ENCODE results near the gene ZNF408. TPM values are rescaled to one million over a fixed set of nuclear protein-coding genes. Genes with fewer than 3 reads are reported as not detected.

ZNF408 gene
- total RNA-seq: 1 to 10 TPM; 7.3 to 7.6 TPM

- peak; percentile 100 for DNase-seq
- intact Hi-C loops (cut with micrococcal nuclease): loop anchor here (1.0 to 2.0 kb wide), 10 partner anchors 29 to 1148 kb away; partner anchors contain the start of genes ARFGAP2, ATG13, CKAP5 and CSTPP1
- CTCF ChIA-PET: interaction anchor here (0.8 to 2.3 kb wide), 3 partner anchors 27 to 453 kb away, joined by 3 to 7 read pairs (median 5); no protein-coding TSS in a partner anchor
- Mint-ChIP-seq H3K27me3 (ENCODE audit: low read depth) (no peaks in the 10 kb centered on the region), H3K27ac (peak within 1 kb of the TSS; percentile 97), H3K36me3 (ENCODE audit: low read depth) (peaks cover 13% of the 10 kb centered on the region), H3K4me3 (peak within 1 kb of the TSS; percentile 97), H3K9me3 (no peaks in the 10 kb centered on the region), H3K4me1 (ENCODE audit: low read depth) (peaks cover 45% of the 10 kb centered on the region)
Measured at GRCh38 chr11:46700241-46701077, at the start of gene ZNF408, which contains the start of gene ARHGAP1. ZNF408 (plus strand) TSS chr11:46701031; CDS start chr11:46701048, 17 bp downstream. ARHGAP1 (minus strand) TSS chr11:46700619; CDS start chr11:46696107, 4,512 bp downstream.

DNA sequence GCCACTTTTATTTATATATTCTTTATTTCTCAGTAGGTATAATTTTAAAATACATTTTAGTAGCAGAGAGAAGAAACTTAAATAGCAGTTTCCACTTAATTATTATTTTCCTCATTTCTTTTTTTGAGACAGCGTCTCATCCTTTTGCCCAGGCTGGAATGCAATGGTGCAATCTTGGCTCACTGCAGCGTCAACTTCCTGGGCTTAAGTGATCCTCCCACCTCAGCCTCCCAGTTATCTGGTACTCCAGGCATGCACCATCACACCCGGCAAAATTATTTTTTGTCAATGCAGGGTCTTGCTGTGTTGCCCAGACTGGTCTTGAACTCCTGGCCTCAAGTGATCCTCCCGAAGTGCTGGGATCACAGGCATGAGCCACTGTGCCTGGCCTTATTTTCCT, 45.2 kb upstream of the ZNF408 start:
- Mint-ChIP-seq H3K4me3 (no peak overlapping the region), H3K36me3 (ENCODE audit: low read depth) (peaks cover 17% of the 10 kb centered on the region), H3K9me3 (no peaks in the 10 kb centered on the region), H3K27ac (no peak overlapping the region), H3K4me1 (ENCODE audit: low read depth) (no peaks in the 10 kb centered on the region), H3K27me3 (ENCODE audit: low read depth) (no peaks in the 10 kb centered on the region)
- intact Hi-C loops (cut with micrococcal nuclease): no loop called here
- CTCF ChIA-PET: no interaction called here
- no peak for DNase-seq

DNA sequence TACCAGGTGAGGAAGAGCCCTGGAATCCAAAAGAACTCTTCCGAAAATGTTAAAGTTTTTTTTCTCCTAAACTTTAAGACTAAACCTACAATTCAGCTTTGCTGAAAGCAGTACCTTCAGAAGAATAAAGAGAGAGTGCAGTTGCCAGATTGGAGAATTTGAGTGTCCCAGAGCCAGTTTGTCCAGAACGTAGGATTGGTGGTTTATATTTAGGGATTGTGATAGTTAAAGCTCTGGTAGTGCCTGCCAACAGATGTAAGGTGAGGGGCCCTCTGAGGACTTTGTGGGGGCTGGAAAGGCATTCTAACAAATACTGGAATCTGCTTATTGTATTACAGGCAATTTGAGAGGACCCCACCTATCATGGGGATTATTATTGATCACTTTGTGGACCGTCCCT, 43.6 kb upstream of the ZNF408 start:
- intact Hi-C loops (cut with micrococcal nuclease): no loop called here
- Mint-ChIP-seq H3K36me3 (ENCODE audit: low read depth) (peaks cover 17% of the 10 kb centered on the region), H3K27ac (no peak overlapping the region), H3K27me3 (ENCODE audit: low read depth) (no peaks in the 10 kb centered on the region), H3K9me3 (no peaks in the 10 kb centered on the region), H3K4me3 (no peak overlapping the region), H3K4me1 (ENCODE audit: low read depth) (no peaks in the 10 kb centered on the region)
- no peak for DNase-seq
- CTCF ChIA-PET: interaction anchor here (1.1 kb wide), 1 partner anchor 109 kb away, joined by 4 read pairs; no protein-coding TSS in a partner anchor

DNA sequence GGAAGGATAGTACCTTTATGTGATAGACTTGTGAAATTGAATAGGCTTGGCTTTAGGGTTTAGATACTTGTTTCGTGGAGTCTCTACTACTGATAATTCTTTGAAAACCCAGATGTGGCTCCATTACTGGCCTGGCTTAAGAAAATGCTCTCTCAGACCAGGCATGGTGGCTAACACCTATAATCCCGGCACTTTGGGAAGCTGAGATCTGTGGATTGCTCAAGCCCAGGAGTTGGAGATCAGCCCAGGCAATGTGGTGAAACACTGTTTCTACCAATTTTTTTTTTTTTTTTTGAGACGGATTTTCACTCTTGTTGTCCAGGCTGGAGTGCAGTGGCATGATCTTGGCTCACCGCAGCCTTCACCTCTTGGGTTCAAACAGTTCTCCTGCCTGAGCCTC, 42.6 kb upstream of the ZNF408 start:
- Mint-ChIP-seq H3K27me3 (ENCODE audit: low read depth) (no peaks in the 10 kb centered on the region), H3K4me1 (ENCODE audit: low read depth) (no peaks in the 10 kb centered on the region), H3K9me3 (no peaks in the 10 kb centered on the region), H3K4me3 (no peak overlapping the region), H3K36me3 (ENCODE audit: low read depth) (peaks cover 17% of the 10 kb centered on the region), H3K27ac (peak overlapping the region; percentile 70)
- CTCF ChIA-PET: no interaction called here
- no peak for DNase-seq
- intact Hi-C loops (cut with micrococcal nuclease): no loop called here

GRCh38 chr11:46659908-46660307, 40.9 kb upstream of the ZNF408 start:
- intact Hi-C loops (cut with micrococcal nuclease): no loop called here
- peaks cover 18% of the 10 kb centered on the region for H3K36me3 Mint-ChIP-seq (ENCODE audit: low read depth)
- CTCF ChIA-PET: no interaction called here

DNA sequence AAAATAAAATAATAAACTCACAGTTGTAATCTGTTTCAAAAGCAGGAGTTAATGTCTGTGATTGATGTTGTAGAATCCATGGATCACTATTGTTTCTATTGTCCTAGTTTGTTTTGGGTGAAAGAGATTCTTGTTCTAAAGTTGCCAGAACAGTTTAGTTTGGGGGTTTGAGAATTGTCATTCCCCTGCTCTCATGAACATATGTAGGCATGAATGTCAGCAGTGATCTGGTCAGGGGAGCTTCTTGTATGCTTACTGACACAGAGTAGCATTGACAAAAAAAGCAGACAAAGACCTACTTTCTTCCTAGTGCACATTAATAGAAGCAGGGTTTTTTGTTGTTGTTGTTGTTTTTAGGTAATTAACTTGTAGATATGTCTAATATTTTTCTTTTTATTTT, 39.0 kb upstream of the ZNF408 start:
- Mint-ChIP-seq H3K4me1 (ENCODE audit: low read depth) (no peaks in the 10 kb centered on the region), H3K27ac (no peak overlapping the region), H3K36me3 (ENCODE audit: low read depth) (peaks cover 23% of the 10 kb centered on the region), H3K9me3 (no peaks in the 10 kb centered on the region), H3K27me3 (ENCODE audit: low read depth) (no peaks in the 10 kb centered on the region), H3K4me3 (no peak overlapping the region)
- intact Hi-C loops (cut with micrococcal nuclease): no loop called here
- CTCF ChIA-PET: no interaction called here
- DNase-seq: no peak

More at GRCh38 chr11:46659908-46660307, 40.9 kb upstream of the ZNF408 start:
- no peak for DNase-seq
- no peak overlapping the region for H3K27ac Mint-ChIP-seq
- no peaks in the 10 kb centered on the region for H3K9me3 Mint-ChIP-seq
- no peaks in the 10 kb centered on the region for H3K4me1 Mint-ChIP-seq (ENCODE audit: low read depth)
- H3K27me3 Mint-ChIP-seq (ENCODE audit: low read depth): no peaks in the 10 kb centered on the region
- no peak overlapping the region for H3K4me3 Mint-ChIP-seq

DNA sequence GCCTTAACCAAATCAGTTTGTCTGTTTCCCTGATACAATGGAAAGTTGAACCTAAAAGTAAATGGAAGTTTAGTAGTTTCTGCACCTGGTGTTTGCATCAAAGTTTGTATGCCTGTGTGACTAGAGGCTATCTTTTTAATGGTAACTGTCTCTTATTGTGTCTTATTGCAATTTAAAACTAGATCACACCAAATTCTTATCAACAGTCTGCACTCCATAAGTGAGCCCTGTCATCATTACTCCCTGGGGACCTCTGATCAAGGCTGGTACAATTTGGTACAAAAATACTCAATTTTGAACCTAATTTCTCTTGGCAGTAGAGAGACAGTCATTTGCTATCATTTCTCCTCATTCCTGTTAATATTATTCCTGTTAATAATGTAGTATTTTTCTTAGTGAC, 38.5 kb upstream of the ZNF408 start:
- peaks cover 19% of the 10 kb centered on the region for H3K36me3 Mint-ChIP-seq (ENCODE audit: low read depth)
- CTCF ChIA-PET: no interaction called here

GRCh38 chr11:46663277-46663940, 37.4 kb upstream of the ZNF408 start:
- no peaks in the 10 kb centered on the region for H3K4me1 Mint-ChIP-seq (ENCODE audit: low read depth)
- CTCF ChIA-PET: no interaction called here
- DNase-seq: no peak
- peaks cover 12% of the 10 kb centered on the region for H3K36me3 Mint-ChIP-seq (ENCODE audit: low read depth)
- peak overlapping the region; percentile 22 for H3K27ac Mint-ChIP-seq
- no peak overlapping the region for H3K4me3 Mint-ChIP-seq
- no peaks in the 10 kb centered on the region for H3K9me3 Mint-ChIP-seq
- intact Hi-C loops (cut with micrococcal nuclease): no loop called here
- no peaks in the 10 kb centered on the region for H3K27me3 Mint-ChIP-seq (ENCODE audit: low read depth)

More for the DNA sequence above, 38.5 kb upstream of the ZNF408 start:
- Mint-ChIP-seq H3K27me3 (ENCODE audit: low read depth) (no peaks in the 10 kb centered on the region), H3K4me1 (ENCODE audit: low read depth) (no peaks in the 10 kb centered on the region), H3K27ac (no peak overlapping the region), H3K9me3 (no peaks in the 10 kb centered on the region), H3K4me3 (no peak overlapping the region)
- no peak for DNase-seq
- intact Hi-C loops (cut with micrococcal nuclease): no loop called here

DNA sequence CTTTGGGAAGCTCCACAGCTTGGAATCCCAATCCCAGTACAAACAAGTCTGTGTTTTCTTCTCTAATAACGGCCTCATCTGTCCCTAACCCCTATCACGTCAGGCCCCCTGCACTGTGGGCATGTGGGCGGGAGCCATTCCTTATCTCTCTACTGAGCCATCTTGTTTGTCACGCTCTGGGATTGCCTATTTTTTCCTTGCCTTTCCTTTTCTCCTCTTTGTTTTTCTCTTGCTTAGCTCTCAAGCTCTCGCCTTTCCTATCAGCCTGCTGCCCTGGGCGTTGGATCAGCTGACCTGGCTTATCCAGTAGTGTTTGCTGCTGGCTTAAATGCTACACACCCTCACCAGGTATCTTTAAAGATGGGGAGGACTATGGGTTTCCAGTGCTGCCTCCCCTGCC, 36.2 kb upstream of the ZNF408 start:
- H3K27ac Mint-ChIP-seq: no peak overlapping the region
- DNase-seq: no peak
- CTCF ChIA-PET: no interaction called here

GRCh38 chr11:46665356-46665755, 35.5 kb upstream of the ZNF408 start:
- intact Hi-C loops (cut with micrococcal nuclease): no loop called here
- CTCF ChIA-PET: no interaction called here
- Mint-ChIP-seq H3K27ac (no peak overlapping the region), H3K4me3 (no peak overlapping the region), H3K27me3 (ENCODE audit: low read depth) (no peaks in the 10 kb centered on the region), H3K9me3 (no peaks in the 10 kb centered on the region), H3K36me3 (ENCODE audit: low read depth) (peaks cover 12% of the 10 kb centered on the region), H3K4me1 (ENCODE audit: low read depth) (peaks cover 9% of the 10 kb centered on the region)
- DNase-seq: no peak

More for the DNA sequence above, 36.2 kb upstream of the ZNF408 start:
- Mint-ChIP-seq H3K9me3 (no peaks in the 10 kb centered on the region), H3K4me1 (ENCODE audit: low read depth) (peaks cover 4% of the 10 kb centered on the region), H3K4me3 (no peak overlapping the region), H3K36me3 (ENCODE audit: low read depth) (peaks cover 11% of the 10 kb centered on the region), H3K27me3 (ENCODE audit: low read depth) (no peaks in the 10 kb centered on the region)
- intact Hi-C loops (cut with micrococcal nuclease): no loop called here

DNA sequence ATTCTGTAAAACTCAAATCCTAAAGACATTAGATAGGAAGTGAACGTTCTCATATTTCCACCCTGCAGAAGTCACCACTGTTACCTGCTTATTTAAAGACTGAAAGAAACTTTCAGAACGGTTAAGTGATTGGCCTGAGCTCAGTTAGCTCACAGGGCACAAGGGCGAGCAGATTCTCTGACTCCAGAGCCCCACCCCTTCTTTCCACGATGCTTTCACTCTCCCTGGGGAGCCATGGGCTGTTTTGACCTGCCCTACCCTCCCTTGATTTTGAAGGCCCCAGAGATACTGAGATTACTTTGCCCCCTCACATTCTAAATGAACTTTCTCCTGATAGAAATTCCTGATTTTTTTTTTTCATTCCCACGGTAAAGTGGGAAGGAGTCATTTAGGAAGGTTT, 34.3 kb upstream of the ZNF408 start:
- DNase-seq: no peak
- intact Hi-C loops (cut with micrococcal nuclease): no loop called here
- Mint-ChIP-seq H3K4me3 (no peak overlapping the region), H3K36me3 (ENCODE audit: low read depth) (peaks cover 12% of the 10 kb centered on the region), H3K4me1 (ENCODE audit: low read depth) (peaks cover 20% of the 10 kb centered on the region), H3K27ac (no peak overlapping the region), H3K9me3 (no peaks in the 10 kb centered on the region), H3K27me3 (ENCODE audit: low read depth) (no peaks in the 10 kb centered on the region)
- CTCF ChIA-PET: no interaction called here

DNA sequence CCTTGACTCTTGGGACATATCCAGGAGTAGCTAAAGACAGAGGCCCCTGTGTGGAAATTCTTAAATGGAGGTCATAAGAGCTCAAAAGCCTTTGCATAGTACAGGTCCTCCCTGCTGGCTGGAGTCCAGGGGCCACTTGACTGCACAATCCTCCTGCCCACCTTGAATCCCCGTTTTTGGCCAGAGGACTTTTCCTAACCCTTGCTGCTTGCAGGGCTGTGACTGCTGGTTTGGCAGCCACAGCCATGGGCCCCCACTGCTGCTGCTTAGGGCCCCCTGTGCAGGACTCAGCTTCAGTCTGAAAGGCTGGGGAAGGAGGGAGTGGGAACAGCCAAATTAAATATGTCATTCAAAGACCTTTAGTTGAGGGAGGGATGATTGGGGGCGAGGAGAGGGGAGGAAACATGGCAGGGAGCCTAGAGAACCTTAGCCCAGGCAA, 33.8 kb upstream of the ZNF408 start:
- intact Hi-C loops (cut with micrococcal nuclease): no loop called here
- peaks cover 26% of the 10 kb centered on the region for H3K4me1 Mint-ChIP-seq (ENCODE audit: low read depth)
- peaks cover 13% of the 10 kb centered on the region for H3K36me3 Mint-ChIP-seq (ENCODE audit: low read depth)
- no peaks in the 10 kb centered on the region for H3K9me3 Mint-ChIP-seq
- no peak overlapping the region for H3K4me3 Mint-ChIP-seq
- no peaks in the 10 kb centered on the region for H3K27me3 Mint-ChIP-seq (ENCODE audit: low read depth)
- CTCF ChIA-PET: no interaction called here
- no peak overlapping the region for H3K27ac Mint-ChIP-seq
- DNase-seq: no peak
